GM18508 (cell line): ENCODE results near the gene AGPS.
"Not testable (repeated sequence)": the region's sequence is repeated elsewhere in the genome, so short reads cannot be mapped to it uniquely, and the experiment has no call there.

Experiments
- ATAC-seq: cut with Tn5 transposase; IDR thresholded peaks from one replicate; pipeline ENCODE4 v1.9.1; 2021; ENCODE audit warnings: moderate number of reproducible peaks; ENCODE audit not compliant: insufficient read depth, unreplicated experiment

AGPS gene

GRCh38 chr2:177410629-177411028 is 18.1 kb downstream of the AGPS start:
- not testable (repeated sequence) for ATAC-seq

- no peak for ATAC-seq
Observed at GRCh38 chr2:177413703-177414102, 21.1 kb downstream of the AGPS start.

- ATAC-seq: no peak
Observed at GRCh38 chr2:177419274-177419673, 26.7 kb downstream of the AGPS start.

- no peak for ATAC-seq
Observed at GRCh38 chr2:177422271-177422670, 29.7 kb downstream of the AGPS start.

- not testable (repeated sequence) for ATAC-seq
Observed at GRCh38 chr2:177424120-177424519, 31.5 kb downstream of the AGPS start.

- not testable (repeated sequence) for ATAC-seq
Observed at GRCh38 chr2:177424620-177425019, 32.0 kb downstream of the AGPS start.

GRCh38 chr2:177427316-177427715 is 34.7 kb downstream of the AGPS start:
- no peak for ATAC-seq

GRCh38 chr2:177427936-177428335 is 35.4 kb downstream of the AGPS start:
- not testable (repeated sequence) for ATAC-seq

- ATAC-seq: no peak
Observed at GRCh38 chr2:177429688-177430325, 37.2 kb downstream of the AGPS start.

- ATAC-seq: no peak
Observed at GRCh38 chr2:177430411-177430810, 37.8 kb downstream of the AGPS start.

- not testable (repeated sequence) for ATAC-seq
Observed at GRCh38 chr2:177431111-177431725, 38.6 kb downstream of the AGPS start.

GRCh38 chr2:177432703-177433102 is 40.1 kb downstream of the AGPS start:
- ATAC-seq: no peak

GRCh38 chr2:177433402-177433801 is 40.8 kb downstream of the AGPS start:
- no peak for ATAC-seq

- ATAC-seq: no peak
Observed at GRCh38 chr2:177434475-177434874, 41.9 kb downstream of the AGPS start.

GRCh38 chr2:177445200-177445599 is 52.6 kb downstream of the AGPS start:
- no peak for ATAC-seq

GRCh38 chr2:177448031-177448430 is 55.5 kb downstream of the AGPS start:
- no peak for ATAC-seq

GRCh38 chr2:177449159-177449558 is 56.6 kb downstream of the AGPS start:
- no peak for ATAC-seq

- ATAC-seq: no peak
Observed at GRCh38 chr2:177455187-177455586, 62.6 kb downstream of the AGPS start.

- ATAC-seq: not testable (repeated sequence)
Observed at GRCh38 chr2:177459756-177460155, 67.2 kb downstream of the AGPS start.

GRCh38 chr2:177460973-177461585 is 68.5 kb downstream of the AGPS start:
- no peak for ATAC-seq

- ATAC-seq: no peak
Observed at GRCh38 chr2:177464549-177464948, 72.0 kb downstream of the AGPS start.
